Glutamatergic neuron (in vitro differentiated cells): ENCODE measurements around the gene DQX1. TPM values are rescaled to one million over a fixed set of nuclear protein-coding genes. Genes with fewer than 3 reads are reported as not detected.
A peak's percentile ranks its signal among the peaks of the same experiment; 100 is the strongest.

Experiments used
- DNase-seq: peaks from one replicate; pipeline ENCODE4 v3.0.0; 2022
- H3K27ac Mint-ChIP-seq: one replicate; pipeline ENCODE4 v1.8.0; 2020; ENCODE audit warnings: mild to moderate bottlenecking, mixed read lengths, inconsistent platforms; ENCODE audit not compliant: unreplicated experiment
- H3K27me3 Mint-ChIP-seq: one replicate; pipeline ENCODE4 v1.8.0; 2020; ENCODE audit warnings: mild to moderate bottlenecking, moderate library complexity, mixed read lengths, inconsistent platforms; ENCODE audit not compliant: unreplicated experiment
- H3K36me3 Mint-ChIP-seq: one replicate; pipeline ENCODE4 v1.8.0; 2020; ENCODE audit warnings: mild to moderate bottlenecking, mixed read lengths, inconsistent platforms; ENCODE audit not compliant: unreplicated experiment
- H3K4me1 Mint-ChIP-seq: one replicate; pipeline ENCODE4 v1.8.0; 2020; ENCODE audit warnings: mild to moderate bottlenecking, low read depth, mixed read lengths, inconsistent platforms; ENCODE audit not compliant: unreplicated experiment
- H3K4me3 Mint-ChIP-seq: one replicate; pipeline ENCODE4 v1.8.0; 2020; ENCODE audit warnings: mild to moderate bottlenecking, mixed read lengths, inconsistent platforms; ENCODE audit not compliant: unreplicated experiment
- H3K9me3 Mint-ChIP-seq: one replicate; pipeline ENCODE4 v1.8.0; 2020; ENCODE audit warnings: mild to moderate bottlenecking, moderate library complexity, mixed read lengths, inconsistent platforms; ENCODE audit not compliant: unreplicated experiment
- total RNA-seq: library from RNA; stranded (reverse); fragmentation: NEBNext Ultra II Directional; extraction: Animal tissue kit (Norgen Biotek cat#: 25700); gene quantifications from one replicate; pipeline ENCODE4 v1.2.1, GENCODE V29; 2021; ENCODE audit not compliant: unreplicated experiment
- TF ChIP-seq, protein P1 (sequence below): fragments of 200-600 bp; sonication (generic); IDR thresholded peaks from one replicate; pipeline ENCODE4 v1.5.0; 2021; ENCODE audit not compliant: partially characterized antibody, unreplicated experiment

The DQX1 gene
- total RNA-seq, 1 donor from 2014 or later, result 0.91 TPM

DNA sequence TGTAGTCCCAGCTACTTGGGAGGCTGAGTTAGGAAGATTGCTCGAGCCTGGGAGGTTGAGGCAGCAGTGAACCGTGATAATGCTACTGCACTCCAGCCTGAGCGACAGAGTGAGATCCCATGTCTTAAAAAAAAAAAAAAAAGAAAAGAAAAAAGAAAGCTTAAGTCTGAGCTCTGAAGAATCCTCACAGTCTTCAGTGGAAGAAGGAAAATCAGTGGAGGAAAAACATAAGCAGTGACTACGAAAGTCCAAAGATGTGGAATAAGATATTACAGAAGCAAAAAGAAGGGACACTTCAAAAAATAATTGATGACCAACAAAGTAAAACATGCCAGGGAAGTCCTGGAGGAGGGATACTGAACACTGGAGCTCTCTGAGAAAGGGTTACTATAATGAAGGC, 15.8 kb downstream of the DQX1 start:
- H3K4me3 Mint-ChIP-seq, result peak overlapping the region; percentile 9
- TF ChIP-seq, protein P1, sequence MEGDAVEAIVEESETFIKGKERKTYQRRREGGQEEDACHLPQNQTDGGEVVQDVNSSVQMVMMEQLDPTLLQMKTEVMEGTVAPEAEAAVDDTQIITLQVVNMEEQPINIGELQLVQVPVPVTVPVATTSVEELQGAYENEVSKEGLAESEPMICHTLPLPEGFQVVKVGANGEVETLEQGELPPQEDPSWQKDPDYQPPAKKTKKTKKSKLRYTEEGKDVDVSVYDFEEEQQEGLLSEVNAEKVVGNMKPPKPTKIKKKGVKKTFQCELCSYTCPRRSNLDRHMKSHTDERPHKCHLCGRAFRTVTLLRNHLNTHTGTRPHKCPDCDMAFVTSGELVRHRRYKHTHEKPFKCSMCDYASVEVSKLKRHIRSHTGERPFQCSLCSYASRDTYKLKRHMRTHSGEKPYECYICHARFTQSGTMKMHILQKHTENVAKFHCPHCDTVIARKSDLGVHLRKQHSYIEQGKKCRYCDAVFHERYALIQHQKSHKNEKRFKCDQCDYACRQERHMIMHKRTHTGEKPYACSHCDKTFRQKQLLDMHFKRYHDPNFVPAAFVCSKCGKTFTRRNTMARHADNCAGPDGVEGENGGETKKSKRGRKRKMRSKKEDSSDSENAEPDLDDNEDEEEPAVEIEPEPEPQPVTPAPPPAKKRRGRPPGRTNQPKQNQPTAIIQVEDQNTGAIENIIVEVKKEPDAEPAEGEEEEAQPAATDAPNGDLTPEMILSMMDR, result no peak
- H3K36me3 Mint-ChIP-seq, result no peaks in the 10 kb centered on the region
- H3K27ac Mint-ChIP-seq, result no peak overlapping the region
- no peak for DNase-seq
- peaks cover 32% of the 10 kb centered on the region for H3K9me3 Mint-ChIP-seq
- H3K27me3 Mint-ChIP-seq, result peaks cover 29% of the 10 kb centered on the region
- peaks cover 20% of the 10 kb centered on the region for H3K4me1 Mint-ChIP-seq

DNA sequence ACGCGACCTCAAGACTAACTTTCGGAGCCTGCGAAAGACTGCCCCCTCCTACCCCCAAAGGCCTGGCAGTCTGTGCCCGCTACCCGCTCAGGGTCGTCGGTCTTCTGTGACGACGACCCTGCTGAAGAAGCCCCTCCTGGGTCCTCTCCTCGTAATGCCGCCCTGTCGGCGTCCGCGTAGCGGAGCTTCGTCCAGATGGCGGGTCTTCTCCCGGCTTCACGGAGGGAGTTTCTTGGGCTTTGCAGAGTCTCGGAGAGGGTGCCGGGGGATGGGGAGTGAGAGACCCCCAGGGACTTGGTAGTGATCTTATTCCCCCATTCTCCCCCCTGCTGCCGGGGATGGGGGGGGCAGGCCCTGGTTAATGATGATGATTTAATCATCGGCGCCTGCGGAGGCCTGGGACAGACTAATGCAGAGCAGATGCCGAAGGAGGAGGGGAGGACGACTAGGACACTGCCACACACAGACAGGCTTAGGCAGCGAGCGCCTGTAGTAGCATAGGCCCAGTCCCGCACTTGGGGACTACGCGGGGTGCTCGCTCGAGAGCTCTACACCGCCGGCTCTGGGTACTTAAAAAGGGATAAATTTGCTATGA, 18.0 kb downstream of the DQX1 start:
- TF ChIP-seq, protein P1, result no peak
- peaks cover 32% of the 10 kb centered on the region for H3K9me3 Mint-ChIP-seq
- peak; percentile 81 for DNase-seq
- peak overlapping the region; percentile 100 for H3K27ac Mint-ChIP-seq
- peaks cover 20% of the 10 kb centered on the region for H3K4me1 Mint-ChIP-seq
- H3K27me3 Mint-ChIP-seq, result peaks cover 37% of the 10 kb centered on the region
- H3K36me3 Mint-ChIP-seq, result peaks cover 8% of the 10 kb centered on the region
- peak overlapping the region; percentile 100 for H3K4me3 Mint-ChIP-seq

DNA sequence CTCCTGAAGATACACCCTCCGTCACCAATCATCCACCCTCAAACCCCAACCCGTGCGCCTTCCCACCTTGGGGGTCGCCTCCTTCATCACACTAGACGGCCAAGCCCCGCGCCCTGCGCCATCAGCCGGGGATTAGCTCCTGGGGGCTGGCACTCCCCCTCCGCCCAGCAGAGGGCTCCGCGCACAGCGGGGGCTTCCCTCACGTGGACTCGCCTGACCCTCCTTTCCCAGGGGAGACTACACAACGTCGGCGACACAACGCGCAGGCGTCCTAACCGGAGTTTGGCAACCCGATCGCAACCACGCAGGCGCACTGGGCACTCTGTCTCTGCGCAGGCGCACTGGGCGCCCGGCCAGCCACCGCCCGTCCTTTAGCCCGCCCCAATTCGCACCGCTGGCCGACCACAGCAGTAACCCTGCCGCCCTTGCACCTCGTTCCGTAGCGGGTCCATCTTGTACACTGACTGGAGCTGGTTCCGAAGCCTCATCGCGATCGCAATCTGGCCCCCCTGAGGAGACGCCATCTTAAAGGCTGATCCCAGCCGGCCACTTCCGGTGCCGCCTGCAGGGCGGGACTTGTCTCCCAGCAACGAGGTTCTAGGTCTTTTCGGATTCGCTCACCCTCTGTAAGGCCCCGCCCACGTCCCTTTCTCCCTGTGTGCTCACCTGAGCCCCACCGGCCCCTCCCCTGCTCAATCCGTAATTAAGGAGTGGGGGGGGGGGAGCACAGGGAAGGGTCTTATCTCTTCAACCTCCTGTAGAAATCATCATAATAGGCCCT, 18.7 kb downstream of the DQX1 start, which contains the start of gene PCGF1:
TSS of gene PCGF1 (minus strand) at position 551 of the 781 bp plus-strand sequence. CDS start at position 524, 27 bp downstream.
- Mint-ChIP-seq H3K9me3 (peaks cover 31% of the 10 kb centered on the region), H3K36me3 (peaks cover 8% of the 10 kb centered on the region), H3K27me3 (peaks cover 35% of the 10 kb centered on the region), H3K4me3 (peak within 1 kb of the TSS; percentile 100), H3K4me1 (peaks cover 17% of the 10 kb centered on the region), H3K27ac (peak within 1 kb of the TSS; percentile 100)
- TF ChIP-seq, protein P1, result peak; percentile 60
- DNase-seq, result peak; percentile 97

DNA sequence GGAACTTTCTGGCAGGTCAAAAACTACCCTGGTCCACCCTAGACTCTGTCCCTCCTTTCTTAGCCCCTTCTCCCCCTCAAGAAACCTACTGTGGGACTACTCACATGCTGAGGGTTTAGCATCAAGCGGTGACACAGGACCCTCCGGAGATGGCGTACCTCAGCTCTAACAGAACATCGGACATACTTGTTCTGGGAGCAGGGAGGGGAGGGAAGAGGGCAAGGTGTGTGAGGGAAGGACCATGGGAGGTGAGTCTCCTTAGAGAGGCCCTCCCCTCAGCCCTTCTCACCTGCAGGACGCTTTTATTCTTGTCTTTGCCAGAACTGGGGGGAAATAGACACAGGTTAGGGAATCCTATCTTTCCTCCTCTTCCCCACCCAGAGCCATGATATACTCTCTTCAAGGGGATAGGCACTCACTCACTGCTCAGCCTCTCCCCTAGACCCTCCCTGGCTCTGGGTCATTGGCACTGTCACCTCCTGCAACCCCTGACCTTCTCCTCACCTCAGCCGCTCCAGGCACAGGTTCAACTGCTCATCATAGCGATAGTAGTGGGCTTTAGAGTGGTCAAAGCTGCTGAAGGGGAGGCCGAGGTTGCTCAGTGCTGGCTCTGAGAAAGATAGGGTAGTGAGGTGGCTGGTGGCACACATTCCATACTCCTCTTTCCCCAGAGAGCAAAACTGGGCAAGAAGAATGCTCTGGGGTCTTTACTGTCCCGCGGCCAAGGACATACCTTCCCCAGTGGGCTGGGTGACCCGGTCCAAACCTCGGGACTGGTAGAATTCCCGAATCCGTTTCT, 20.4 kb downstream of the DQX1 start:
- no peak for DNase-seq
- no peak overlapping the region for H3K27ac Mint-ChIP-seq
- peak overlapping the region; percentile 11 for H3K4me3 Mint-ChIP-seq
- peaks cover 8% of the 10 kb centered on the region for H3K36me3 Mint-ChIP-seq
- H3K9me3 Mint-ChIP-seq, result peaks cover 34% of the 10 kb centered on the region
- peaks cover 23% of the 10 kb centered on the region for H3K4me1 Mint-ChIP-seq
- TF ChIP-seq, protein P1, result no peak
- peaks cover 40% of the 10 kb centered on the region for H3K27me3 Mint-ChIP-seq
